ENCODE measurements around the gene ACSS2.

ACSS2 gene

GRCh38 chr20:34955231-34956040 lies 79.0 kb downstream of the ACSS2 start, which contains the start of the genes GSS and MYH7B:
GSS (minus strand) TSS chr20:34955806; CDS start chr20:34951852, 3,954 bp downstream.
MYH7B (plus strand) TSS chr20:34955868; CDS start chr20:34978006, 22,138 bp downstream.
- Histone ChIP-seq H3K4me1 (ENCODE audit: insufficient read depth, low read length) (peaks cover 23% of the 10 kb centered on the region), H3K4me3 (ENCODE audit: low read depth in 1 of 2, low read length in 2 of 2) (peak within 1 kb of the TSS; percentile 69 to 79), H3K9me3 (ENCODE audit: insufficient read depth, low read length, severe bottlenecking) (no peaks in the 10 kb centered on the region), H3K27me3 (ENCODE audit: insufficient read depth, low read length, poor library complexity) (no peaks in the 10 kb centered on the region), H3K79me2 (ENCODE audit: insufficient read depth, low read length) (peaks cover 8% of the 10 kb centered on the region; the same call in 1 of the 2 replicates), H3K36me3 (ENCODE audit: insufficient read depth, low read length) (peaks cover 14% of the 10 kb centered on the region), H3K4me2 (ENCODE audit: insufficient read depth, low read length) (peak within 1 kb of the TSS; percentile 80), H2AFZ (ENCODE audit: low read depth, low read length) (peak within 1 kb of the TSS; percentile 94), H3K27ac (ENCODE audit: low read length) (peak within 1 kb of the TSS; percentile 88), H4K20me1 (ENCODE audit: insufficient read depth, low read length) (no peaks in the 10 kb centered on the region), H3K9ac (ENCODE audit: low read depth, low read length) (peak within 1 kb of the TSS; percentile 76)
- ATAC-seq (ENCODE audit: insufficient read depth, low read depth): peak; percentile 96
- DNase-seq: peak; percentile 98
- TF ChIP-seq EZH2 (IDR thresholded peaks at IDR 0.05; ENCODE audit: borderline replicate concordance, low read depth, low read length, severe bottlenecking): no peak
- TF ChIP-seq, protein P1, sequence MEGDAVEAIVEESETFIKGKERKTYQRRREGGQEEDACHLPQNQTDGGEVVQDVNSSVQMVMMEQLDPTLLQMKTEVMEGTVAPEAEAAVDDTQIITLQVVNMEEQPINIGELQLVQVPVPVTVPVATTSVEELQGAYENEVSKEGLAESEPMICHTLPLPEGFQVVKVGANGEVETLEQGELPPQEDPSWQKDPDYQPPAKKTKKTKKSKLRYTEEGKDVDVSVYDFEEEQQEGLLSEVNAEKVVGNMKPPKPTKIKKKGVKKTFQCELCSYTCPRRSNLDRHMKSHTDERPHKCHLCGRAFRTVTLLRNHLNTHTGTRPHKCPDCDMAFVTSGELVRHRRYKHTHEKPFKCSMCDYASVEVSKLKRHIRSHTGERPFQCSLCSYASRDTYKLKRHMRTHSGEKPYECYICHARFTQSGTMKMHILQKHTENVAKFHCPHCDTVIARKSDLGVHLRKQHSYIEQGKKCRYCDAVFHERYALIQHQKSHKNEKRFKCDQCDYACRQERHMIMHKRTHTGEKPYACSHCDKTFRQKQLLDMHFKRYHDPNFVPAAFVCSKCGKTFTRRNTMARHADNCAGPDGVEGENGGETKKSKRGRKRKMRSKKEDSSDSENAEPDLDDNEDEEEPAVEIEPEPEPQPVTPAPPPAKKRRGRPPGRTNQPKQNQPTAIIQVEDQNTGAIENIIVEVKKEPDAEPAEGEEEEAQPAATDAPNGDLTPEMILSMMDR (IDR thresholded peaks at IDR 0.05; ENCODE audit: borderline replicate concordance, extremely low read depth, low read length, poor library complexity, severe bottlenecking): peak; percentile 74

- H3K9ac ChIP-seq (ENCODE audit: low read depth, low read length): peak overlapping the region; percentile 76
- H3K4me2 ChIP-seq (ENCODE audit: insufficient read depth, low read length): peak overlapping the region; percentile 80
- TF ChIP-seq, protein P1 (IDR thresholded peaks at IDR 0.05; ENCODE audit: borderline replicate concordance, extremely low read depth, low read length, poor library complexity, severe bottlenecking): no peak
- TF ChIP-seq EZH2 (IDR thresholded peaks at IDR 0.05; ENCODE audit: borderline replicate concordance, low read depth, low read length, severe bottlenecking): no peak
- peak overlapping the region; percentile 88 for H3K27ac ChIP-seq (ENCODE audit: low read length)
- no peaks in the 10 kb centered on the region for H3K9me3 ChIP-seq (ENCODE audit: insufficient read depth, low read length, severe bottlenecking)
- DNase-seq (no peak), ATAC-seq (ENCODE audit: insufficient read depth, low read depth) (no peak)
- H3K27me3 ChIP-seq (ENCODE audit: insufficient read depth, low read length, poor library complexity): no peaks in the 10 kb centered on the region
- peaks cover 10% of the 10 kb centered on the region for H3K36me3 ChIP-seq (ENCODE audit: insufficient read depth, low read length)
- no peaks in the 10 kb centered on the region for H4K20me1 ChIP-seq (ENCODE audit: insufficient read depth, low read length)
- peak overlapping the region; percentile 69 to 79 for H3K4me3 ChIP-seq (ENCODE audit: low read depth in 1 of 2, low read length in 2 of 2)
- H3K4me1 ChIP-seq (ENCODE audit: insufficient read depth, low read length): peaks cover 23% of the 10 kb centered on the region
- H2AFZ ChIP-seq (ENCODE audit: low read depth, low read length): peak overlapping the region; percentile 94
- H3K79me2 ChIP-seq (ENCODE audit: insufficient read depth, low read length): peaks cover 8% of the 10 kb centered on the region; the same call in 1 of the 2 replicates
Measured at GRCh38 chr20:34956041-34956458, 79.6 kb downstream of the ACSS2 start.

DNA sequence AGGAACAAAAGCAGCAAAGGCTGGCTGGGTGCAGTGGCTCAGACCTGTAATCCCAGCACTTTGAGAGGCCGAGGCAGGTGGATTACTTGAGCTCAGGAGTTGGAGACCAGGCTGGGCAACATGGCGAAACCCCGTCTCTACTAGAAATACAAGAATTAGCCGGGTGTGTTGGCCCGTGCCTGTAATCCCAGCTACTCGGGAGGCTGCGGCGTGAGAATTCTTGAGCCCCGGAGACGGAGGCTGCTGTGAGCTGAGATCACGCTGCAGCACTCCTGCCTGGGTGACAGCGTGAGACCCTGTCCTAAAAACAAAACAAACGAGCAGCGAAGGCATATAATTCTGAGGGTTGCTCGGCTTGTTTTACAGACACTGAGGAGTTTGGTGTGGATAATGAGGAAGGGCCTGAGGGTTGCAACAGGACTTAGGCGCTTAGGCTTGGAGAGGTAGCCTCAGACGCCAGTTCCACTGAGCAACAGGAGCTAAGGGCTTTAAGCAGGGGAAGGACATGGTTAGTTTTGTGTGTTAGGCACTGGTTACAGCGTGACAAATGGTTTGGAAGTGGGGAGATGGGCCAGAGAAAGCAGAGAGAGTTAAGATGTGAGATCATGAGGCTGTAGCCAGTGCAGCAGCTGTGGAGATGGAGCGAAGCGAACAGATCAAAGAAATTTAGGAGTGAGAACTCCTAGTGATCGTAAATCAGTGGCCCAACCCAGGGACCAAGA lies 80.5 kb downstream of the ACSS2 start:
- Histone ChIP-seq H3K79me2 (ENCODE audit: insufficient read depth, low read length) (peaks cover 8% of the 10 kb centered on the region; the same call in 1 of the 2 replicates), H2AFZ (ENCODE audit: low read depth, low read length) (peak overlapping the region; percentile 94), H3K27me3 (ENCODE audit: insufficient read depth, low read length, poor library complexity) (no peaks in the 10 kb centered on the region), H3K36me3 (ENCODE audit: insufficient read depth, low read length) (peaks cover 2% of the 10 kb centered on the region), H4K20me1 (ENCODE audit: insufficient read depth, low read length) (no peaks in the 10 kb centered on the region), H3K4me3 (ENCODE audit: low read depth in 1 of 2, low read length in 2 of 2) (no peak overlapping the region), H3K4me1 (ENCODE audit: insufficient read depth, low read length) (peaks cover 23% of the 10 kb centered on the region), H3K9me3 (ENCODE audit: insufficient read depth, low read length, severe bottlenecking) (no peaks in the 10 kb centered on the region), H3K9ac (ENCODE audit: low read depth, low read length) (no peak overlapping the region), H3K4me2 (ENCODE audit: insufficient read depth, low read length) (peak overlapping the region; percentile 80), H3K27ac (ENCODE audit: low read length) (no peak overlapping the region)
- ATAC-seq (ENCODE audit: insufficient read depth, low read depth) (no peak), DNase-seq (no peak)
- TF ChIP-seq, protein P1 (IDR thresholded peaks at IDR 0.05; ENCODE audit: borderline replicate concordance, extremely low read depth, low read length, poor library complexity, severe bottlenecking): no peak
- TF ChIP-seq EZH2 (IDR thresholded peaks at IDR 0.05; ENCODE audit: borderline replicate concordance, low read depth, low read length, severe bottlenecking): no peak

All from DND-41 (cell line).